ENCODE data around the gene SOAT2. TPM values are rescaled to one million over a fixed set of nuclear protein-coding genes. Genes with fewer than 3 reads are reported as not detected.

SOAT2 gene
- total and polyA plus RNA-seq, 2 experiments from 2014 or later, result 0.43 TPM; not detected in 1

DNA sequence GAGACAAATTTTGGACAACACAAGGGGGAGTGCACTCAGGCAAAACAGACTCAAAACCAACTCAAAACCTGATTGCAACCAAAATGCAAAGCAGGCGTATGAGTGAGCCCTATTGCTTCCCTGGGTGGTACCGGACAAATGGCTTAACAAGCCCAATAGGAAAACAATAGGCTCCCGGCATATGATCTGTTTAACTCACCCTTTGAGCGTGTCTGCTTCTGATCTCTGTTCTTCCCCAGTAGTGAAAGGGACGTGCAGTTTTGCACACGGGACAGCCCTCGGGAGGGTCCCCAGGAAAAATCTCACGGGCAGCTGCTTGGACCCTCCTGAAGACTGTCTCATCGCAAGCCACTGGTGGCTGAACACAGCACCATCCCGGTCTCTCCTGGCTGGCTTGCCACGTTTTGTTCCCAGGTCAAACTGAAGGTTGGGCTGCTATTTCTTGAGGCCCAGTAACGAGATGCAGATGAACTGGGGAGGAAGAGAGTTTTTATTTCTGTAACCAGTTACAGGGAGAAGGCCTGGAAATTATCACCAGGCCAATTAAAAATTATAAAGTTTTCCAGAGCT, 9.9 kb downstream of the SOAT2 start:
- no peak for DNase-seq
- Histone ChIP-seq H3K27me3 (replicated peaks; ENCODE audit: insufficient read depth) (no peaks in the 10 kb centered on the region), H3K79me2 (ENCODE audit: insufficient read depth) (no peaks in the 10 kb centered on the region), H4K20me1 (ENCODE audit: insufficient read depth) (no peaks in the 10 kb centered on the region), H3K4me3 (no peak overlapping the region), H3K36me3 (ENCODE audit: low read depth) (no peaks in the 10 kb centered on the region), H3K27ac (no peak overlapping the region), H3K9ac (no peak overlapping the region), H3F3A (ENCODE audit: insufficient read depth) (no peaks in the 10 kb centered on the region), H3K9me3 (ENCODE audit: low read depth) (no peaks in the 10 kb centered on the region), H2AFZ (peak overlapping the region; percentile 65), H3K9me2 (ENCODE audit: insufficient read depth) (no peaks in the 10 kb centered on the region), H3K4me2 (ENCODE audit: unreplicated experiment) (no peak overlapping the region), H3K4me1 (ENCODE audit: insufficient read depth) (no peaks in the 10 kb centered on the region)
- 27 to 33% methylated on average over 11 to 12 of the region's 12 CpGs for WGBS, 2 experiments (ENCODE audit: low coverage in 1 of 2, low lambda C conversion rate in 2 of 2, missing lambda C conversion rate in 2 of 2)
- no peak for TF ChIP-seq EZH2phosphoT487 (IDR thresholded peaks at IDR 0.05; ENCODE audit: insufficient read depth, low read depth)
- TF ChIP-seq EZH2 (IDR thresholded peaks at IDR 0.05; ENCODE audit: insufficient read depth, poor library complexity, severe bottlenecking), result no peak
- in situ Hi-C loops (cut with MboI), result no loop called here

DNA sequence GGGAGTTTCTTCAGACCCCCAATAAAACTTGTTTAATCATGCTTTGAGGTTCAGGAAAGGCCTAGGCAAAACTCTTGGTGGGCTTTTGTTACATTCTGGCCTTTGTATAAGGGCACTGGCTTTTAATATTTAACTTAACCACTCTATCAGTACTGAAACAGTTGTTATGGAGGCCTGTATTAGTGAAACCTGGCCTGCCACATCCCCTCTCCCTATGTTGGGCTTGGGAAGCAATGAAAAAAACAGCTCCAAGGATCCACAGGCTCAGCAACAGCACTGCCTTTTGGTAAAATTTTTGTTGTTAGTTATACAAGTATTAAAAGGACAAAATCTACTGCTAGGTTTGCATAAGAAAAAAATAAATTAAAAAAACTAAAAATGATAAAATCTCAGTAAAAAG, 10.7 kb downstream of the SOAT2 start:
- Histone ChIP-seq H3K4me3 (no peak overlapping the region), H3K9ac (no peak overlapping the region), H3F3A (ENCODE audit: insufficient read depth) (no peaks in the 10 kb centered on the region), H3K36me3 (ENCODE audit: low read depth) (no peaks in the 10 kb centered on the region), H3K9me3 (ENCODE audit: low read depth) (no peaks in the 10 kb centered on the region), H3K27me3 (replicated peaks; ENCODE audit: insufficient read depth) (no peaks in the 10 kb centered on the region), H3K4me2 (ENCODE audit: unreplicated experiment) (no peak overlapping the region), H3K79me2 (ENCODE audit: insufficient read depth) (no peaks in the 10 kb centered on the region), H4K20me1 (ENCODE audit: insufficient read depth) (no peaks in the 10 kb centered on the region), H3K4me1 (ENCODE audit: insufficient read depth) (no peaks in the 10 kb centered on the region), H2AFZ (no peak overlapping the region), H3K27ac (no peak overlapping the region), H3K9me2 (ENCODE audit: insufficient read depth) (no peaks in the 10 kb centered on the region)
- DNase-seq, result no peak
- in situ Hi-C loops (cut with MboI), result no loop called here
- TF ChIP-seq EZH2phosphoT487 (IDR thresholded peaks at IDR 0.05; ENCODE audit: insufficient read depth, low read depth), result no peak
- no peak for TF ChIP-seq EZH2 (IDR thresholded peaks at IDR 0.05; ENCODE audit: insufficient read depth, poor library complexity, severe bottlenecking)

DNA sequence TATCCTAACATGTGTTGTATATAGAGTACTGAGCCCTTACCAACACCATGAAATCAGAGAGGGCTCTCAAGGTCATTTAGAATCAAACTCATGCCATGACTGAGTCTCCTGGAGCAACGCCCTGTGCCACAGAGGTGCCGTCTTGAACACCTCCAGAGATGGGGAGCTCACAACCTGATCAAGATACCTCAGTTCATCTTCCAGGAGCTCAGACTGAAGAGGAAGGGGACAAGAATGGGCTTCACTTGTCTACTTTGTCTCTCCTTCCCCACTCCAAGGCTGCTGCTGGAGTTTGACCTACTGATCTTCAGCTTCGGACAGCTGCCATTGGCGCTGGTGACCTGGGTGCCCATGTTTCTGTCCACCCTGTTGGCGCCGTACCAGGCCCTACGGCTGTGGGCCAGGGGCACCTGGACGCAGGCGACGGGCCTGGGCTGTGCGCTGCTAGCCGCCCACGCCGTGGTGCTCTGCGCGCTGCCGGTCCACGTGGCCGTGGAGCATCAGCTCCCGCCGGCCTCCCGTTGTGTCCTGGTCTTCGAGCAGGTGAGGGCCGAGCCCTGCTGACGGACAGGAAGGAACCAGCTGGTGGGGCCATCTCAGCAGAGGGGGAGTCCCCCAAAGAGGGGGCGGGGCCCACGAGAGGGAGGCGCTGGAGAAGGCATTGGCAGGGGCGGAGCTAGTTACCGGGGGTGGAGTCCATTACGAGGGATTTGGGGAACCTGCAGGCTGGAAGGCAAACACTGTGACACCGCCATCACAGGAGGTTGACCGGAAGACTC, 12.0 kb downstream of the SOAT2 start:
- WGBS, 2 experiments (ENCODE audit: low coverage in 1 of 2, low lambda C conversion rate in 2 of 2, missing lambda C conversion rate in 2 of 2), result 91 to 94% methylated on average over 29 to 33 of the region's 33 CpGs
- no peaks in the 10 kb centered on the region for H3K36me3 ChIP-seq (ENCODE audit: low read depth)
- no peak for TF ChIP-seq EZH2phosphoT487 (IDR thresholded peaks at IDR 0.05; ENCODE audit: insufficient read depth, low read depth)
- H3K4me2 ChIP-seq (ENCODE audit: unreplicated experiment), result no peak overlapping the region
- H3K9ac ChIP-seq, result no peak overlapping the region
- no peaks in the 10 kb centered on the region for H3F3A ChIP-seq (ENCODE audit: insufficient read depth)
- H4K20me1 ChIP-seq (ENCODE audit: insufficient read depth), result no peaks in the 10 kb centered on the region
- no peaks in the 10 kb centered on the region for H3K4me1 ChIP-seq (ENCODE audit: insufficient read depth)
- no peak overlapping the region for H3K27ac ChIP-seq
- no peaks in the 10 kb centered on the region for H3K79me2 ChIP-seq (ENCODE audit: insufficient read depth)
- DNase-seq, result no peak
- no peak overlapping the region for H2AFZ ChIP-seq
- H3K4me3 ChIP-seq, result no peak overlapping the region
- H3K27me3 ChIP-seq (replicated peaks; ENCODE audit: insufficient read depth), result no peaks in the 10 kb centered on the region
- no peaks in the 10 kb centered on the region for H3K9me3 ChIP-seq (ENCODE audit: low read depth)
- H3K9me2 ChIP-seq (ENCODE audit: insufficient read depth), result no peaks in the 10 kb centered on the region
- in situ Hi-C loops (cut with MboI), result no loop called here

DNA sequence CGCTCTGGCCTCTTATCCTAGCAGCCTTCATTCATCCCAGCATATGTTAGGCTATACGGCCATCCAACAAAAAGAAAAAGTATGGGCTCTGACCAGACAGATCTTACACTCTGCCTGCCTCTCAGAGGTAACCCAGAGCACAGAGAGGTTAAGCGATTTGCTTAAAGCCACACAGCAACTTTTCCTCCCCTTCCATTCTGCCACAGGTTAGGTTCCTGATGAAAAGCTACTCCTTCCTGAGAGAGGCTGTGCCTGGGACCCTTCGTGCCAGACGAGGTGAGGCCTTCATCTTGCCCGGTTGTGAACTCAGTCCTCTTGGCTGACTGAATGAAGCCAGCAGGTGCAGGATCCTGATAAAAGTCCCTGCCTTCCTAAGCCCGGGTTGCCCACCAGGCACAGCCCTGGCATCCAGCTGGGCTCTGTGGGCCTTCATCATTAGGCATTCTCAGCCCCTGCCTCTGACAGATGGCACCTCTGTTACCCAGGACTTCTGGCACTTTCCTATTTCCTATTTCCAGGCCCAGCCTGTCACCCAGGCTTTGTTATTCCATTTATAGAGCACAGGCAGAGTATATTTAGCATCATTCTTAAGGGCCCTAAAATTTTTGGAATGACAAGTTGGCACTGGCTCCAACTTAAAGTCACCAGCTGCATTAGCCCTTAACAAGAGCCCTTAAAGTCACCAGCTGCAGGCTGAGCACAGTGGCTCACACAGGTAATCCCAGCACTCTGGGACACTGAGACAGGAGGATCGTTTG, 12.8 kb downstream of the SOAT2 start:
- in situ Hi-C loops (cut with MboI), result no loop called here
- Histone ChIP-seq H3K9me3 (ENCODE audit: low read depth) (no peaks in the 10 kb centered on the region), H3K27me3 (replicated peaks; ENCODE audit: insufficient read depth) (no peaks in the 10 kb centered on the region), H3K9me2 (ENCODE audit: insufficient read depth) (no peaks in the 10 kb centered on the region), H3K9ac (no peak overlapping the region), H2AFZ (no peak overlapping the region), H4K20me1 (ENCODE audit: insufficient read depth) (no peaks in the 10 kb centered on the region), H3K79me2 (ENCODE audit: insufficient read depth) (no peaks in the 10 kb centered on the region), H3F3A (ENCODE audit: insufficient read depth) (no peaks in the 10 kb centered on the region), H3K4me2 (ENCODE audit: unreplicated experiment) (no peak overlapping the region), H3K27ac (no peak overlapping the region), H3K4me3 (no peak overlapping the region), H3K4me1 (ENCODE audit: insufficient read depth) (no peaks in the 10 kb centered on the region), H3K36me3 (ENCODE audit: low read depth) (no peaks in the 10 kb centered on the region)
- TF ChIP-seq EZH2phosphoT487 (IDR thresholded peaks at IDR 0.05; ENCODE audit: insufficient read depth, low read depth), result no peak
- no peak for TF ChIP-seq EZH2 (IDR thresholded peaks at IDR 0.05; ENCODE audit: insufficient read depth, poor library complexity, severe bottlenecking)
- WGBS, 2 experiments (ENCODE audit: low coverage in 1 of 2, low lambda C conversion rate in 2 of 2, missing lambda C conversion rate in 2 of 2), result 80 to 81% methylated on average over 8 of the region's 8 CpGs
- DNase-seq, result no peak

All from GM23248 (cell line).